GM21576 (cell line): Measurements from ENCODE around the gene MGME1.
A peak's percentile ranks its signal among the peaks of the same experiment; 100 is the strongest.
"Not testable (repeated sequence)": the region's sequence is repeated elsewhere in the genome, so short reads cannot be mapped to it uniquely, and the experiment has no call there.

Experiments used
- ATAC-seq: cut with Tn5 transposase; IDR thresholded peaks from one replicate; pipeline ENCODE4 v1.9.1; 2021; ENCODE audit warnings: mild to moderate bottlenecking, moderate library complexity; ENCODE audit not compliant: unreplicated experiment

MGME1 gene

DNA sequence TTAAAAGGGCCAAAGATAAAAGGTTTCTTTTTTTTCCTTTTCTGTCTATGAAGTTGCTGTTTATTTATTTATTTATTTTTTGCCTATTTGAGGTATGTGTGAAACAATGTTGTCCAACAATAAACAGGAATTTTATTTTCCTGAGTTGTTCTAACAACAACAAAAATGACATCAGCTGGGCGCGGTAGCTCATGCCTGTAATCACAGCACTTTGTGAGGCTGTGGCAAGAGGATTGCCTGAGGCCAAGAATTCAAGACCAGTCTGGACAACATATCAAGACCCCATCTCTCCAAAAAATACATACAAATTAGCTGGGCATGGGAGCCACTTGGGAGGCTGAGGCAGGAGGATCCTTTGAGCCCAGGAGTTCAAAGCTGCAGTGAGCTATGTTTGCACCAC, 44.1 kb downstream of the MGME1 start:
- no peak for ATAC-seq

DNA sequence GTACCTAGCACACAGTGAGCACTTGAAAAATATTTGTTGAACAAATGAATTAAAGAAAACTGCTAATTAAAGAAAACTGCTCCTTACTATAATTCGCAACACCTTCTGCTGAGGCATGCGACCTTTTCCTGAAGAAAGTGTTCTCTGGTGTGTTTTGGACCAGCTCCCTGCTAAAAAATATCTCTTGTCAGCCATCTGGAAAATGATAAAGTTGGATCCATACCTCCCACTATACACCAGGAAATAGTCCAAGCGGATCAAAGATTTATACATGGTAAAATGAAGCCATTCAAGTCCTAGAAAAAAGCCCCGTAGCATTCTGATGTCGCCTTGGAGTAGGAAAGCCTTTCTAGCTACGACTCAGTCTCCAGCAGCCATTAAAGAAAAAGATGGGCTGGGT, 45.6 kb downstream of the MGME1 start:
- ATAC-seq = no peak

DNA sequence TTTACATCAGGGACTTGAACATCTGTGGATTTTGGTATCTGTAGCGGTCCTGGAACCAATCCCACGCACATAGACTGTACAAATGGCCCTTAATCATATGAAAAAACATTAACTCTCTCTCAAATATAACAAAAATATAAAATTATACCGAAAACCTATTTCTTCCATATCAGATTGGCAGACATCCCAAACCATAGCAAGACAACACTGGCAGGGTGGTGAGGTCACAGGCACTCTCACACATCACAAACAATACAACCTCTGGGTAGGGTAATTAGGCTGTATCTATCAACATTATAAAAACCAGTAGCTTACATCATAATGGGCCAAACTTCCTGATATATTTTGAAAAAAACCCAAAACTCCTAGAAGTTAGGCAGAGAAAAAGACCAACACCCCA, 48.0 kb downstream of the MGME1 start:
- ATAC-seq = no peak

DNA sequence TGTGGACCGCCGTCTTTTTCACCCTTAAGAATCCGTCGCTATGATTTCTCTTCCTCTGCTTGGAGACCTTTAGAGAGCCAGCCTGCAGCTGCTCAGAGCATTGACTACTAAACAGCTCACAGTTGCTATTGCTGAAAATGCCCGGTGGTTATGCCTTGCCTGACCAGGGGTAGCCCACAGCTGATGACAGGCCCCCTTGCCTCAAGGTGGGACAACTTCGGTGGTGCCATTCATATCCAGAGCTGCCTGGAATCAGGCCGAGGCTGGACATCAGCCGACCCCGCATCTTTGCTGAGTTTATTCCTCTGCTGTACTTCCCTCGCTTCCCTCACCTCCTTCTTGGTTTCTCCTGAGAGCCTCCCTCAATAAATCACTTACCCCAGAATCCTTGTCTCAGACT, 49.3 kb downstream of the MGME1 start:
- no peak for ATAC-seq

DNA sequence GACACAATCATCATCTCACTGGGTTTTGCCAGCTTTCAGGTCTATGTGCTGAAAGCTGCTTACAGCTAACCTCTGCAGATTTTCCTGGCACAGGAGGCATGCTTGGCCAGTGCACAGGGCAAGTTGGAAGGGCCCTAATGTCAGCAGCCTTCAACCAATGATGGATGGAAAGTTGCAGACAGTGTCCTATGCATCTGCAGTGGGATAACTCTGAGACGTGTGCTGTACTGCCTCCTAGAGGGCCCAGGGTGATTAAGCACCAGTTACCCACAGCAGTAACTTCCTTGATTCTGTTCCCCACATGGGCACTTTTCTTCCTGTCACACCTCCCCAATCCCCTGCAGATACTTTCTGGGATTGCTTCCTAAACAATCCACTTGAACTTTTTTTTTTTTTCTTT, 50.2 kb downstream of the MGME1 start:
- peak; percentile 77 for ATAC-seq

DNA sequence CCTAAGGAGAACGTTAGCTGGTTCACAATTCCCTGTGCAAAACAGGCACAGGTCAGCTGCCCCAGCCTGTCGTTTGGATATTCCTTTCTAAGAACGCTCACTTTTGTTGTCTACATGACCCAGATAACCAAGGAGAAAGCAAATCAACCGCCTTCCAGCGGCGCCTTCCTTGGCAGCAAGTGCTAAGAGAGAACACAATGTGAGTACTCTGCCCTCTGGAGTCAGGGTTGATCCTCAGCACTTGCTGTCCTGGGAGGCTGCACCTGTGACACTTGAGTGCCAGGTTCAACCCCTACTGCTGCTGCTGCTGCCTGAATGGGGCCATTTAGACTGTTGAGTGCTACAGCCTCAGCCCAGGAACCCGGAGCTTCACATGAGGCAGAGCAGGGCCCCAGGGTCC, 52.1 kb downstream of the MGME1 start:
- no peak for ATAC-seq

DNA sequence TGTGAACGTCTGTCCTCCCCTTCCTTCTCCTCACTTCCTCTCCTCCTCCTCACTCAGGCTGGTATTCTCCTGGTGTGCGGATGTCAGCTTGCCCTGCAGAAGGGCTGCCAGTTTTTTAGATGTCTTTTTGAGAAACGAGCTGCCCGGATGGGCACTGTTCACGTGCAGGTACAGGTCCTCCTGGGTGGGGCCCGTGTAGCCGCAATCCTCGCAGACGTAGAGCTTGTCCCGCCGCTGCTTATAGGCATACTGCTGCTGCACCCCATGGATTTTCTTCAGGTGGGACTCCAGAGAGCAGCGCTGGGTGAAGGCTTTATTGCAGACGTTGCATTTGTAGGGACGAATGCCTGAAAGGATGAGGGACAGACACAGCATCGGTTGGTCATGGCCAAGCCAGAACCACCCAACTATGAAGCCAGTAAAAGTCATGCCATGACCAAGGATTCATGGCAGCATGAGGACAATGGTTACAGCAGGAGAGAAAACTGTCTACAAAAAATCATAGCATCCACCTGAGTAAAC, 55.8 kb downstream of the MGME1 start:
- ATAC-seq = no peak

DNA sequence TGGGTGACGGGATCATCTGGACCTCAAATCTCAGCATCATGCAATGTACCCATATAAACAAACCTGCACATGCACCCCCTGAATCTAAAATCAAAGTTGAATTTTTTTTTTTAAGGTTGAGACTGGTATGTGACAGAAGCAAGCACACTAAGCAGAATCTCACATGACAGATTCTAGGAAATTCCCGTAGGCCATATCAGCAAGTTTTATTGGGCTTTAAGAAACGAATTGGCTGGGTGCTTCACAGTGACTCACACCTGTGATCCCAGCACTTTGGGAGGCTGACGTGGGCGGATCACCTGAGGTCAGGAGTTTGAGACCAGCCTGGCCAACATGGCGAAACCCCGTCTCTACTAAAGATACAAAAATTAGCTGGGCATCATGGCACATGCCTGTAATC, 58.2 kb downstream of the MGME1 start:
- not testable (repeated sequence) for ATAC-seq

DNA sequence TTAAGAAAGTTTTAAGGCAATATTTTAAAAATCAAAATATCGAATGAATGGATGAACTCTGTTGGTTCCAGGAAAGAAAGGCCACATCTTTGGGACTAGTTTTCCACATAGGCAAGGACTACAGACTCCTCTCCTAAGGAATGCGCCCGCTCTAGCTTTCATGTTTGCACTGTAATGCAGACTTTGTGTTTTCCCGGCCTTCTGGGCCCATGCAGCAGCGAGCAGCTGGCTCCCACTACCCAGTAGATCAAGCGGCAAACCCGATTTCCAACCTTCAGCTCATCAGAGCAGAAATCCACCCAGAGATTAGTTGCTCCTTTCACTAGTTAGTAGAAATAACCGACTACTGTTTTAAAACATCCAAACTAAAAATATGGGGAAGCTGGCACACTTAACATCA, 61.2 kb downstream of the MGME1 start:
- no peak for ATAC-seq

DNA sequence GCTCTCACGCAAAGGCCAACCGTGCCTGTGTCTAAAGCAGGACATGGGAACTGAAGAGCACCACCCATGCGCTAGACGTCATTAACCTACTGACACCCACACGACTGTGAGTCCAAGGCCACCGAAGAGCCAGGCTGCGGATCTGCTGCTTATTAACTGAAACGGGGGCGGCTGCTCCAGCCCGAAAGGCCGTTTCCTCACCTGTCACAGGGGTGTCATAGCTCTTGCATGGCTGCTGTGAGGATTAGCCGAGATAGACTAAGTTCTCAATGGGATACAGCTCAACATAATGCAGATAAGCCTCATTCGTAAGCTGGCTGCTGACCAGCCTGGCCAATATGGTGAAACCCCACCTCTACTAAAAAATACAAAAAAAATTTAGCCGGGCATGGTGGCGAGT, 62.2 kb downstream of the MGME1 start:
- ATAC-seq = no peak

DNA sequence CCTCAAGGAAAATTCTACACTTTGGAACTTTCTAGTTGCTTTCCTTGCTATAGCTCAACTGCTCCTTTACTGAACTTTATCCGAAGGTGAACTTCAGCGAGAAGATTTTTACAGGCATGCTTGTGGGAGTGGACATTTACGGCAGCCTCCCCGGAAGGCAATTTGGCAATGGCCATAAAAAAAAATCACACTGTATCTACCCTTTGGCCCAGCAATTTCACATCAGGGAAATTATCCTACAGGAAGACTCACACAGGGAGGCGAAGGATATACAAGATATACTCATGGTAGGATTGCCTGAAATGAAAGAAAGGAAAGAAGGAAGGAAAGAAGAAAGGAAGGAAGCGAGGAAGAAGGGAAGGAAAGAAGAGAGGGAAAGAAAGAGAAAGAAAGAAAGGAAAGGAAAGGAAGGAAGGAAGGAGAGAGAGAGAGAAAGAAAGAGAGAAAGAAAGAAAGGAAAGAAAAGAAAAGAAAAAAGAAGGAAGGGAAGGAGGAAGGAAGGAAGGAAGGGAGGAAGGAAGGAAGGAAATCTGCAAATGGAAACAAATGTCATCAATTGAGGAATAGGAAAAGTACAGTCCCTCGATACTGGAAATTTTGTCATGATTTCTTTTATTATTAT, 63.2 kb downstream of the MGME1 start:
- ATAC-seq = no peak

DNA sequence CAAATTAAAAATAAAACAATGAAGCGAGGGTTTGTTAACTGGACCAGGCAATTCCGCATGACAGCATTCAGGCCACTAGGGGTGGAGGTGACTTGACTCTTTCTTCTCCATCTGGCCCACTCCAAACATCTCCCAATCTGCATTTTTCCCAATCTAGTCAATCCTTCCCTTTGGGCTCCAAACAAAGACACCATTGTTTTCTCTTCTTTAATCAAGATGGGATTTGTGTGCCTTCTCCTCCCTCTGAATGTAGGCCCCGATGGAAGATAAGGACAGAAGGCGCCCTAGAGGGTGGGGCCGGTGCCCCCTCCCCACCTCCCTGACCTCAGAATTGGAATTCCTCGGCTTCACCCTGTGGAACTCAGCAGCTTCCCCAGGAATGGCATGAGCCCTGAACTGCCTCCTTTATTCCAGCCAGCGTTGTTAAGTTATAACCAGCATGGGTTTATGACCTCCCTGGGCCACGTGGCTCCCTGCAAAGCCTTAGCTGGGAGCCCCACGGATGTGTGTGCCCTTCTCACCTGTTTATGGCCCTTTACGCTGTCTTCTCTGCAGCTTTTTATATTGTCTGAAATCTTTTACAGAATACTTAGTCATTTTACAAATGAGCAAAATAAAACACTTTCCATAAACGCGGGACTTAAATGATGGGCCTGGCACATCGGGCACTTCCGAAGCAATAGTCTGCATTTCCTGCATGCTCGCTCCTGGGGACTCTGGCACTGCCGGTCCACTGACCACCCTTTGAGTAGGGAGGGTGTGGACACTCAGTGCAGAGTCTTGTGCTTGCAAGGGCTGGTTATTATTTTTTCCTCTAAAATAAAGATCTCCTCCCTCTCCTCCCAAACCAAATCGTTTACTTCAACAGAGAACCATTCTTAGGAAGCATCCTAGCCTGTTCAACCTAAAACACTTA, 64.4 kb downstream of the MGME1 start:
- no peak for ATAC-seq

DNA sequence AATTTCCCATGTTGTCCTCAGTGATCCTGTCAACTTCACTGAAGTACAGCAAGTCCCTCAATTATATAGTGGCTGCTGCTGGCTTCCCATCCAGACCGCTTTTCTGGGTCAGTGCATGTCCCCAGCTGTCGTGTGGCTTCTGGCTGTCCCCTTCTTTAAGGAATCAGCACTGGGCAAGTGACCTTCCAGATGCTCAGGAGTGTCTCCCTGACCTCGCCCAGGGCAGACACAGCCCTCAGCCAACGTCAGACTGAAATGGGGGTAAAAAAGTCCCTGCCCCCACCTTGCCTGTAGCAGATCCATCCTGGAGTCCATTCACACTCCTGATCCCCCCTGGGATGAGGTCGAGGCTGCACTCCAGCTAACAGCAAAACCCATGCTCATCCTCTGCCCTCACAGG, 65.2 kb downstream of the MGME1 start:
- no peak for ATAC-seq

DNA sequence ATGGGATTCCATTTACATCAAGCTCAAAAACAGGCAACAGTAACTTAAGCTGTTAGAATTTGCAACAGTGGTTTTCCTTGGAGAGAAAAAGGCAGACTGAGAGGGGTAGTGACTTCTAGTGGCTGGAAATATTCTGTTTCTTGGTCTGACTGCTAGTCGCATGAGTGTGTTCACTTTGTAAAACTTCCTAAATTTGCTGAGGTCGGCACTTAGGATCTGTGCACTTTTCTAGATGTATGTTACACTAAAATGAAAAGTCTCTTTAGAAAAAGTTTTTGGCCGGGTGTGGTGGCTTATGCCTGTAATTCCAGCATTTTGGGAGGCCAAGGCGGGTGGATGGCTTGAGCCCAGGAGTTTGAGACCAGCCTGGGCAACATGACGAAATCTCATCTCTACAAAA, 70.2 kb downstream of the MGME1 start:
- ATAC-seq = no peak
